ENCODE results near the gene CTAGE1. TPM values are rescaled to one million over a fixed set of nuclear protein-coding genes. Genes with fewer than 3 reads are reported as not detected.

CTAGE1 gene
- total and polyA plus RNA-seq, 2 experiments from 2014 or later, result 0.47 TPM; not detected in 1

GRCh38 chr18:22441638-22442037 is 23.9 kb upstream of the CTAGE1 start:
- TF ChIP-seq EZH2 (IDR thresholded peaks at IDR 0.05; ENCODE audit: borderline replicate concordance), result no peak
- TF ChIP-seq EZH2phosphoT487 (IDR thresholded peaks at IDR 0.05; ENCODE audit: low read depth, severe bottlenecking, unreplicated experiment), result no peak
- no peak for TF ChIP-seq CTCF (IDR thresholded peaks at IDR 0.05; ENCODE audit: poor library complexity)
- no peak overlapping the region for H3K27ac ChIP-seq

GRCh38 chr18:22439447-22439846 is 21.7 kb upstream of the CTAGE1 start:
- Histone ChIP-seq H3K9me3 (ENCODE audit: low read depth) (no peaks in the 10 kb centered on the region), H3K4me1 (ENCODE audit: insufficient read depth) (peaks cover 15% of the 10 kb centered on the region), H3K27me3 (no peaks in the 10 kb centered on the region), H3K36me3 (replicated peaks; ENCODE audit: insufficient read depth, low read depth) (no peaks in the 10 kb centered on the region), H3K4me2 (no peak overlapping the region), H3K79me2 (no peaks in the 10 kb centered on the region), H3K27ac (no peak overlapping the region), H3K9me2 (replicated peaks; ENCODE audit: insufficient read depth) (no peaks in the 10 kb centered on the region), H3K4me3 (no peak overlapping the region), H4K20me1 (ENCODE audit: insufficient read depth, poor library complexity, severe bottlenecking) (no peaks in the 10 kb centered on the region), H2AFZ (no peak overlapping the region)
- DNase-seq (ENCODE audit: low spot score), result no peak
- no peak for TF ChIP-seq EZH2 (IDR thresholded peaks at IDR 0.05; ENCODE audit: borderline replicate concordance)
- no peak for TF ChIP-seq EZH2phosphoT487 (IDR thresholded peaks at IDR 0.05; ENCODE audit: low read depth, severe bottlenecking, unreplicated experiment)
- no peak for TF ChIP-seq CTCF (IDR thresholded peaks at IDR 0.05; ENCODE audit: poor library complexity)

More at GRCh38 chr18:22441638-22442037, 23.9 kb upstream of the CTAGE1 start:
- Histone ChIP-seq H3K9me3 (ENCODE audit: low read depth) (no peaks in the 10 kb centered on the region), H2AFZ (no peak overlapping the region), H3K27me3 (no peaks in the 10 kb centered on the region), H3K79me2 (no peaks in the 10 kb centered on the region), H3K4me2 (no peak overlapping the region), H3K9me2 (replicated peaks; ENCODE audit: insufficient read depth) (no peaks in the 10 kb centered on the region), H3K36me3 (replicated peaks; ENCODE audit: insufficient read depth, low read depth) (no peaks in the 10 kb centered on the region), H3K4me1 (ENCODE audit: insufficient read depth) (no peaks in the 10 kb centered on the region), H4K20me1 (ENCODE audit: insufficient read depth, poor library complexity, severe bottlenecking) (no peaks in the 10 kb centered on the region), H3K4me3 (no peak overlapping the region)
- DNase-seq (ENCODE audit: low spot score), result no peak

- Histone ChIP-seq H3K36me3 (replicated peaks; ENCODE audit: insufficient read depth, low read depth) (no peaks in the 10 kb centered on the region), H3K4me2 (peak overlapping the region; percentile 57), H3K4me1 (ENCODE audit: insufficient read depth) (peaks cover 23% of the 10 kb centered on the region), H3K4me3 (no peak overlapping the region), H3K9me3 (ENCODE audit: low read depth) (no peaks in the 10 kb centered on the region), H4K20me1 (ENCODE audit: insufficient read depth, poor library complexity, severe bottlenecking) (no peaks in the 10 kb centered on the region), H2AFZ (no peak overlapping the region), H3K79me2 (no peaks in the 10 kb centered on the region), H3K27ac (peak overlapping the region; percentile 60), H3K9me2 (replicated peaks; ENCODE audit: insufficient read depth) (no peaks in the 10 kb centered on the region), H3K27me3 (no peaks in the 10 kb centered on the region)
- DNase-seq (ENCODE audit: low spot score), result peak; percentile 38
- TF ChIP-seq EZH2 (IDR thresholded peaks at IDR 0.05; ENCODE audit: borderline replicate concordance), result no peak
- TF ChIP-seq EZH2phosphoT487 (IDR thresholded peaks at IDR 0.05; ENCODE audit: low read depth, severe bottlenecking, unreplicated experiment), result no peak
- TF ChIP-seq CTCF (IDR thresholded peaks at IDR 0.05; ENCODE audit: poor library complexity), result no peak
- WGBS (ENCODE audit: low lambda C conversion rate, missing lambda C conversion rate), result 32% methylated on average over 4 of the region's 4 CpGs
Measured at GRCh38 chr18:22436136-22436535, 18.4 kb upstream of the CTAGE1 start.

All from hepatocyte (in vitro differentiated cells).